Adrenal gland (tissue), 12 donors: ENCODE measurements around the gene ARID5B. TPM values are rescaled to one million over a fixed set of nuclear protein-coding genes. Genes with fewer than 3 reads are reported as not detected.

Experiments used
- DNase-seq, 7 donors: peaks; one replicate each; pipeline ENCODE4 v3.0.0-alpha.2; 2019 to 2020
- H3K27ac ChIP-seq, 5 donors: fragments of 200-600 bp; sonication (generic) in 4 of 5; 1 replicate in 3 of 5; 2 replicates in 2 of 5; pipeline versions ENCODE4 v1.5.1 to v1.8.0; 2016 to 2020; ENCODE audit warnings: mild to moderate bottlenecking in 1 of 5
- H3K27me3 ChIP-seq: fragments of 200-600 bp; 2 replicates; pipeline ENCODE4 v1.8.0; 2021
- H3K36me3 ChIP-seq, 2 donors: fragments of 200-600 bp; replicated peaks in 1 of 2; 1 replicate in 1 of 2; 2 replicates in 1 of 2; pipeline versions ENCODE4 v1.5.1 to v1.8.0; 2018 to 2022
- H3K4me1 ChIP-seq, 2 donors: fragments of 200-600 bp; replicated peaks in 1 of 2; 1 replicate in 1 of 2; 2 replicates in 1 of 2; pipeline versions ENCODE4 v1.5.1 to v1.8.0; 2018 to 2021
- H3K4me3 ChIP-seq, 4 donors: fragments of 200-600 bp; sonication (generic) in 3 of 4; one replicate each; pipeline ENCODE4 v1.5.1; 2016 to 2018
- H3K9me3 ChIP-seq, 3 donors: fragments of 200-600 bp; sonication (generic) in 1 of 3; replicated peaks in 1 of 3; 1 replicate in 2 of 3; 2 replicates in 1 of 3; pipeline versions ENCODE4 v1.5.1 to v1.8.0; 2016 to 2021
- POLR2A ChIP-seq, 2 donors: fragments of 450-650 bp; IDR thresholded peaks; one replicate each; pipeline ENCODE4 v1.6.1; 2017; ENCODE audit warnings: antibody characterized with exemption in 2 of 2, mild to moderate bottlenecking in 2 of 2, moderate library complexity in 1 of 2
- WGBS, 4 donors: extraction: QIAGEN DNeasy Blood & Tissue Kit in 2 of 4; methylation state at CpG; one replicate each; pipeline versions ENCODE4 v1.1.5 to v1.1.7; 2013 to 2017; 5-methylcytosine and 5-hydroxymethylcytosine counted together
- intact Hi-C, 2 donors: fragments of 100-400 bp; cut with DNase I; formaldehyde crosslinking; loops; one replicate each; pipeline versions ENCODE4 v1.14.1 to v1.15.0; 2022 to 2023
- polyA plus RNA-seq, 3 donors: library from polyadenylated mRNA; stranded (reverse); fragments of 200-250 nt in 2 of 3; fragments of 350-450 nt in 1 of 3; fragmentation: Illumina TruSeq in 1 of 3; extraction: RNeasy Lipid Tissue Mini Kit (QIAGEN cat#74804) in 1 of 3; gene quantifications; one replicate each; pipeline ENCODE4 v1.2.3, GENCODE V29; 2013 to 2014
- total RNA-seq, 9 donors: library from RNA; depleted of rRNA in 4 of 9; stranded (reverse); fragments of >200 nt in 4 of 9; fragments of 120-200 nt in 1 of 9; fragmentation: NEBNext Ultra II Directional in 1 of 9; extraction: Animal tissue kit (Norgen Biotek cat#: 25700) in 1 of 9; gene quantifications; one replicate each; pipeline versions ENCODE4 v1.1.0 to v1.2.4, GENCODE V29; 2013 to 2023
- TF ChIP-seq, protein P1 (sequence below), 6 experiments: fragments of 450-650 bp in 4 of 6; fragments of 200-600 bp in 2 of 6; sonication (generic) in 1 of 6; IDR thresholded peaks; 1 replicate in 5 of 6; 2 replicates in 1 of 6; pipeline versions ENCODE4 v1.5.1 to v1.8.0; 2016 to 2021; ENCODE audit warnings: antibody characterized with exemption in 6 of 6, mild to moderate bottlenecking in 2 of 6, moderate library complexity in 1 of 6
- donor health status: healthy with polysubstance abuse.
- donor health status: Bipolar disorder and iron deficiency.
- donor health status: DM: yes; HTN: yes; CAD: no.
- donor health status: DM: no; HTN: no; CAD: no.
- donor health status: DM: no; HTN: no; CAD: no.
- donor health status: DM: yes; HTN: yes; CAD: no.

Gene ARID5B
- total and polyA plus RNA-seq, 12 donors, result 5.7 to 42.4 (median 23.8) TPM

DNA sequence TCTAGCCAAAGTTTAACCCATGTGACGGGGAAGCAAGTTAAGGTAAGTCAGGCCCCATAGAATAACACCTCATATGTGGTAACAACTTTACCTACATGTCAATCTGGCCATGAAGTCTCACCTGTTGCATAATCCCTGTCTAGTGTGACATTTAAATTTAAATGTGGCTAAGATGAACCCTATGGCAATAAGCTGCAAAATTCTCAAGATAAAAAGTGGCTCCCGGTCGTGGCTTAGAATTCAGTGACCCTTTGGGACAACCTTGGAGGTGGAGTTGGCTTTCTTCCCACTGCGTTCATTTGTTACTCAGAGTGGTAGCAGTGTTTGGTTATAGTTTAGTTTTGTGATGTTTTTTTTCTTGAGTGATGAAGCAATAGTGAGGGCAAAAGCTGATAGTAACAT is 90.6 kb downstream of the ARID5B start:
- Histone ChIP-seq H3K4me1 (peaks cover 16 to 32% of the 10 kb centered on the region in 2 donors), H3K36me3 (no peaks in the 10 kb centered on the region), H3K4me3 (peak overlapping the region in 1 of 4 donors; percentile 41), H3K9me3 (no peaks in the 10 kb centered on the region), H3K27ac (peak overlapping the region in 3 of 5 donors; percentile 21 to 88 (median 75)), H3K27me3 (no peaks in the 10 kb centered on the region)
- DNase-seq, result peak; percentile 48 to 84 (median 71)
- intact Hi-C loops, result no loop called here
- 34 to 47% (median 41%) methylated on average over 4 of the region's 4 CpGs for WGBS, 4 donors
- TF ChIP-seq, protein P1, sequence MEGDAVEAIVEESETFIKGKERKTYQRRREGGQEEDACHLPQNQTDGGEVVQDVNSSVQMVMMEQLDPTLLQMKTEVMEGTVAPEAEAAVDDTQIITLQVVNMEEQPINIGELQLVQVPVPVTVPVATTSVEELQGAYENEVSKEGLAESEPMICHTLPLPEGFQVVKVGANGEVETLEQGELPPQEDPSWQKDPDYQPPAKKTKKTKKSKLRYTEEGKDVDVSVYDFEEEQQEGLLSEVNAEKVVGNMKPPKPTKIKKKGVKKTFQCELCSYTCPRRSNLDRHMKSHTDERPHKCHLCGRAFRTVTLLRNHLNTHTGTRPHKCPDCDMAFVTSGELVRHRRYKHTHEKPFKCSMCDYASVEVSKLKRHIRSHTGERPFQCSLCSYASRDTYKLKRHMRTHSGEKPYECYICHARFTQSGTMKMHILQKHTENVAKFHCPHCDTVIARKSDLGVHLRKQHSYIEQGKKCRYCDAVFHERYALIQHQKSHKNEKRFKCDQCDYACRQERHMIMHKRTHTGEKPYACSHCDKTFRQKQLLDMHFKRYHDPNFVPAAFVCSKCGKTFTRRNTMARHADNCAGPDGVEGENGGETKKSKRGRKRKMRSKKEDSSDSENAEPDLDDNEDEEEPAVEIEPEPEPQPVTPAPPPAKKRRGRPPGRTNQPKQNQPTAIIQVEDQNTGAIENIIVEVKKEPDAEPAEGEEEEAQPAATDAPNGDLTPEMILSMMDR (IDR thresholded peaks at IDR 0.05), result no peak
- TF ChIP-seq POLR2A (IDR thresholded peaks at IDR 0.05), result no peak

DNA sequence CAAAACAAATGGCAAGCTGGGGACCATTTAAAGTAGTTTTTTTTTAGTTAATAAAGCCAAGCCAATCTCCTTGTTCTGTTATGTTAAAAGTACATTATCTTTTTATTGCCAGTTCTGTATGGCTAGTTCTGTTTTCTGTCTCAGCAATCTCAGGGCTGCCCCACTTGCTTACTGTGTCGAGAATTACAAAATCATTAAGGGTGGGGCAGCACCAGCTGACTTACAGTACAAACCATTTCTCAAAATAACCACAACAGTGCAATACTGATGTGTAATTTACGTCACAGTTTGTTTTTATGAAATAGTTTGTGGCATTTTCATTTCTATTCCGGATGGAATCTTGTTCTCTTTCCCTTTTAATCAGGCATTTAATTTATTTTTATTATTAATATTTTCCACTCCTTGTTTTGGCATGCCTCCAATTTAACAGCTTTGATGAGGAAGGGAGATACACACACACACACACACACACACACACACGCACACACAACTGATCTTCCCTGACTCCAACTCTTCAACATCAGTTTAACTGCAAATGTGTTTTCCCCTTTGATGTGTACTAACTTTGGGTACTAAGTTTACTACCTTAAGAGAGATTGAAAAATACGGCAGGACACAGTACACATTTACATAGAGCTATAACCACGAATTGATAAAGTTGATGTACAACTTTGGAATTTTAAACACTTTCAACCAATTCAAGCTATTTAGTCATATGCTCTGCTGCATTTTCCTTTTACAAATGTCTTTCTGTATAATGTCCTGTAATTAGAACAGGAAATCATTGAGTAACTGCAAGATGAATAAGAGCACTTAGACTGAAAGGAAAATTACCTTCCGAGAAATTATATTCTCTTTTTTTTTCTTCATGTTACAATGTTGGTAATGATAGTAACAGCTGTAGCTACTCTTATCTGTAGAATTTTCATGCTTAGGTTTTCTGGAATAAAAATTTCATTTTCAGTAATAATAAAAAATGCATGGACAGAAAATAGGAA is 91.5 kb downstream of the ARID5B start:
- H3K27ac ChIP-seq, result peak overlapping the region; percentile 21 to 88 (median 40)
- 14 to 15% (median 15%) methylated on average over 7 of the region's 7 CpGs for WGBS, 4 donors
- H3K4me3 ChIP-seq, result peak overlapping the region in 1 of 4 donors; percentile 41
- no peaks in the 10 kb centered on the region for H3K27me3 ChIP-seq
- intact Hi-C loops, result no loop called here
- TF ChIP-seq POLR2A (IDR thresholded peaks at IDR 0.05), result no peak
- TF ChIP-seq, protein P1 (IDR thresholded peaks at IDR 0.05), result no peak
- no peaks in the 10 kb centered on the region for H3K36me3 ChIP-seq
- H3K9me3 ChIP-seq, result no peaks in the 10 kb centered on the region
- DNase-seq, result peak; percentile 42 to 86 (median 75)
- H3K4me1 ChIP-seq, result peaks cover 16 to 24% of the 10 kb centered on the region in 2 donors

DNA sequence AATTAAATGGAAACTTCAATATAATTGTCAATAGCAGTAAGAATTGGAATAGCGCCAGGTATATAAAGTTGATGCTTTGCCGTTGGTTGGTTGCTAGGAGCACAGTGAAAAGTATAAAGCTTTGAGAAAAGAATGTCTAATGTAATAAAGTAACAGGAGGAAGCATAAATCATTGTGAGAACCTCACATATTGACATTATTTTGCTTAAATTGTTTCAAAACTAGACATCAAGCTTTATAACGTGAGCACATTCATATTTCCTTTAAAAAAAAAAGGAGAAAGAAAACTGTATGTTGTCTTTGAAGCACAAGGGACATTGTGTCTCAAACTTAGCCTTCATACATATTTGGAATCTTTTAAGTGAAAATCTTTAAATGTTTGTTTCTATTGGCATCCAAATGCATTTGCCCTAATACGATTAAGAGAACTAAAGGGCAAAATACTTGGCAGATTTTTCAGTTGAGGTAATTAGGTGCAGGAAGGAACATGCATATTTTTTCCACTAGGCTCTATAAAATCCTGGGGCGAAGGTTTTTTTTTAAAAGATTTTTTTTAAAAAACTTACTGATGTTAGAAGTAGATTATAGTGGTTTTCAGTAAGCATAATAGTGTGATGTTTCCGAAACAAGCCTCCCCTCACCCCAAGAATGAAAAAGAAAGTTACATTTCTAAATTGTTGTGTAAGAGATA is 92.4 kb downstream of the ARID5B start:
- Histone ChIP-seq H3K27me3 (no peaks in the 10 kb centered on the region), H3K4me3 (peak overlapping the region in 1 of 4 donors; percentile 41), H3K27ac (peak overlapping the region in 4 of 5 donors; percentile 4 to 88 (median 44)), H3K9me3 (no peaks in the 10 kb centered on the region), H3K4me1 (peaks cover 16 to 23% of the 10 kb centered on the region in 2 donors), H3K36me3 (no peaks in the 10 kb centered on the region)
- WGBS, 4 donors, result 63 to 65% (median 64%) methylated on average over 6 of the region's 6 CpGs
- TF ChIP-seq, protein P1 (IDR thresholded peaks at IDR 0.05), result no peak
- DNase-seq, result no peak
- intact Hi-C loops, result no loop called here
